Fibroblast of pulmonary artery (primary cell): ENCODE measurements around the gene EIF5A.

Experiments
- DNase-seq: peaks from one replicate; pipeline ENCODE4 v3.0.0-alpha.2; 2010; ENCODE audit warnings: low read depth
- H3K4me3 ChIP-seq: replicated peaks from 2 replicates; pipeline ENCODE4 v1.5.1; 2011; ENCODE audit warnings: low read depth, mild to moderate bottlenecking, control low read depth, low read length, moderate library complexity
- CTCF ChIP-seq: IDR thresholded peaks from 2 replicates; pipeline ENCODE4 v1.5.1; 2011; ENCODE audit warnings: mild to moderate bottlenecking, control low read depth, low read length, inconsistent platforms; ENCODE audit errors: missing control alignments

The EIF5A gene

GRCh38 chr17:7308625-7309433 lies 1.4 kb downstream of the EIF5A start:
- DNase-seq = peak; percentile 79
- H3K4me3 ChIP-seq = peak overlapping the region; percentile 97
- no peak for TF ChIP-seq CTCF

GRCh38 chr17:7309628-7310027 lies 2.2 kb downstream of the EIF5A start:
- peak overlapping the region; percentile 97 for H3K4me3 ChIP-seq

GRCh38 chr17:7311110-7311705 lies 3.8 kb downstream of the EIF5A start:
- TF ChIP-seq CTCF = no peak
- no peak overlapping the region for H3K4me3 ChIP-seq
- no peak for DNase-seq

More at GRCh38 chr17:7309628-7310027, 2.2 kb downstream of the EIF5A start:
- TF ChIP-seq CTCF = no peak
- DNase-seq = no peak

- DNase-seq = no peak
- no peak for TF ChIP-seq CTCF
- H3K4me3 ChIP-seq = no peak overlapping the region
Observed at GRCh38 chr17:7312432-7313087, 5.1 kb downstream of the EIF5A start.

GRCh38 chr17:7313088-7313889 lies 5.9 kb downstream of the EIF5A start:
- H3K4me3 ChIP-seq = no peak overlapping the region
- DNase-seq = no peak
- TF ChIP-seq CTCF = no peak

- DNase-seq = no peak
- no peak for TF ChIP-seq CTCF
Observed at GRCh38 chr17:7313890-7314718, 6.7 kb downstream of the EIF5A start.

More at GRCh38 chr17:7313890-7314718, 6.7 kb downstream of the EIF5A start:
- peak overlapping the region; percentile 82 for H3K4me3 ChIP-seq
